Medulla oblongata (tissue), 1 donor: ENCODE data around the gene GPR141.
A peak's percentile ranks its signal among the peaks of the same experiment; 100 is the strongest.

Experiments
- DNase-seq: peaks from one replicate; pipeline ENCODE4 v3.0.0-alpha.2; 2015; ENCODE audit errors: extremely low spot score

Gene GPR141, protein sequence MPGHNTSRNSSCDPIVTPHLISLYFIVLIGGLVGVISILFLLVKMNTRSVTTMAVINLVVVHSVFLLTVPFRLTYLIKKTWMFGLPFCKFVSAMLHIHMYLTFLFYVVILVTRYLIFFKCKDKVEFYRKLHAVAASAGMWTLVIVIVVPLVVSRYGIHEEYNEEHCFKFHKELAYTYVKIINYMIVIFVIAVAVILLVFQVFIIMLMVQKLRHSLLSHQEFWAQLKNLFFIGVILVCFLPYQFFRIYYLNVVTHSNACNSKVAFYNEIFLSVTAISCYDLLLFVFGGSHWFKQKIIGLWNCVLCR

DNA sequence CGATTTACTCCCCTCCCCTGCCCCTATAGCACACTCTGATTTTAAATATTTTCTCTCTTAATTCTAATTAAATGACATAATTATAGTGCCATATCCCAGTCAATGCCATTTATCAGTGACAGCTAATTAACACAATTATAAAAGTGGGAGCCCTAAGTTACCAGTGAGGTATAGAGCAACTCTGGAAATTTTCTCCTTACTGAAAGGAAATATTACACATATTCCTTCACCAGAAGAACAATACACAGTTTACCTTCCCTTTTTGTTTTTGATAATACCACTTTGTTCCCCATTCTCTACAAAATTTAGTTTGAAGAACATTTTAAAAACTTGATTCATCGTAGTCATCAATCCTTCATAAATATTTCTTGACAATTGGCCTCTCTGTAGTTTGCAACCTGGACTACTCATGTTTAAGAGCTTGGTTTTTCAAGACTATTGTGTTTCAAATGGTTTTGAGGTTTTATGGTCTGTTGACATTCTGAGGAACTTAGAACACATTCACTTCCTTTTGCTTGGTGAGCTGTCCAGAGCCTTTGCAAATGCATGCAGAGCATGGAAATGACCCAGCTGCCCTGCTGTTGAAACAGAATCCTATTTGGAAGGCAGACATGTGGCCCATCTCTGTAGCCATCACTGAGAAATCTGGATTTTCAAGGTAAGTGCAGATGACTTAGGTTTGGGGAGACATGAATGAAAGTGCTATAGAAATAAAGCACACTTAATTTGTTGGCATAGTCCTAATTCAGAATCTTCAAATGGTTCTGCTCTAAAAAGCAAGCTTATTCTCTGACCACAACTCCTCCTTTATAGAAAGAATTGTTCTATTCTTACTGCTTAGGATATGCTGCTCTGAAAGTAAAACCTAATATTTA is at the start of gene GPR141:
GPR141 (plus strand) TSS at position 521 of the 875 bp plus-strand sequence. CDS start 56,628 bp downstream, outside the sequence.
- peak; percentile 76 for DNase-seq

DNA sequence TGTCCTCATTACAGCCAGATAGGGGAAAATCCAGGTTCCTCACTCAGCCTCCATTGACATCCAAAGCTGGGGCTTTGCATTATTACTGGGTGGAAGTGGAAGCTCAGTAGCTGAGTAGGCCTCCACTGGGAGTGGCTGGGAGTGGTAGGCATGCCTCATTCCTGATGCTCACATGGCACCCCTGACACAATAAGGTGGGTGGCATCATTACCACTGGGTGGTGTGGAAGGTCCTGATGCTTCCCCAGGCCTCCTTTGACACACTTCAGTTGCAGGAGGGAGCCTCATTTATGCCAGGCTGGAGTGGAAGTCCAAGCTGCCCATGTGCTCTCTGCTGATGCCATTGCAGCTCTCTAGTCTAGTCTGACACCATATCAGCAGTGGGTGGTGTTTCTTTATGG is 48.2 kb upstream of the GPR141 start:
- DNase-seq: no peak

DNA sequence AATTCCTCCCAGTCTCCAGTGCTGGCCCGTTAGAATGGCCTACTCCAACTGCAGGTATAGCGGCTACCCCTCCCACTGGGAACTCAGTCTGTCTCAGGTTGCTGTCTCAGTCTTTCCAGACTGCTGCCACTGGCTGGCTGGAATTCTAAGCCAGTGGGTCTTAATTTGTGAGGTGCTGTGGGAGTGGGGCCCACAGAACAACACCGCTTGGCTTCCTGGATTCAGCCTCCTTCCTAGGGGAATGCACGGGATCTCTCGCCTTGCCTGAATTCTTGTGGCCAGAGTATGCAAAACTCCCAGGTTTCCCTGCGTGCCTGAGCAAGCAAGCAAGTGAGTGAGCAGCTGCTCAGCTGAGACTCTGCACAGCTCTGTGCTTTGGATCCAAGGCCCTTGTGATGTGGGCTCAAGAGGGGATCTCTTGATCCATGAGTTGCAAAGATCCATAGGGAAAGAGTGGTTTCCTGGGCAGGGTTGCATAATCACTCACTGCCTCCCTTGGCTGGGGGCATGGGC is 41.5 kb upstream of the GPR141 start:
- no peak for DNase-seq

DNA sequence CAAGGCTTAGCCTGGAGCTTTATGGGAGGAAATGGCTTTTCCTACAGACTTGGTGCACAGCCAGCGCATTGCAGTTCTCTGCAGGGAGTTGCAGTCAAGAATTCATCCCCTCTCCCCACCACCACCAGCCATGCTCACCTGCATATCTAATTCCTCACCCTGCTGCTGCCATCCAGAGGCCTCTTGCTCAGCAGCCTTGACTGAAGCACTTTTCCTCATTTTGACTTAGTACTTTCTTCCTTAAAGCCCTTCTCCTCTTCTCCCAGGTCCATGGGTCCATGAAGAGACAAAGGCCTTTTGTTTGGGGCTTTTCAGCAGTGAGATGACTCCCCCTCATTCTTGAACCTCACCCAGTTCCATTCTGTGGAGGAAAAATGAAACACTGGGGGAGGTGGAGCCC is 39.7 kb upstream of the GPR141 start:
- peak; percentile 33 for DNase-seq

DNA sequence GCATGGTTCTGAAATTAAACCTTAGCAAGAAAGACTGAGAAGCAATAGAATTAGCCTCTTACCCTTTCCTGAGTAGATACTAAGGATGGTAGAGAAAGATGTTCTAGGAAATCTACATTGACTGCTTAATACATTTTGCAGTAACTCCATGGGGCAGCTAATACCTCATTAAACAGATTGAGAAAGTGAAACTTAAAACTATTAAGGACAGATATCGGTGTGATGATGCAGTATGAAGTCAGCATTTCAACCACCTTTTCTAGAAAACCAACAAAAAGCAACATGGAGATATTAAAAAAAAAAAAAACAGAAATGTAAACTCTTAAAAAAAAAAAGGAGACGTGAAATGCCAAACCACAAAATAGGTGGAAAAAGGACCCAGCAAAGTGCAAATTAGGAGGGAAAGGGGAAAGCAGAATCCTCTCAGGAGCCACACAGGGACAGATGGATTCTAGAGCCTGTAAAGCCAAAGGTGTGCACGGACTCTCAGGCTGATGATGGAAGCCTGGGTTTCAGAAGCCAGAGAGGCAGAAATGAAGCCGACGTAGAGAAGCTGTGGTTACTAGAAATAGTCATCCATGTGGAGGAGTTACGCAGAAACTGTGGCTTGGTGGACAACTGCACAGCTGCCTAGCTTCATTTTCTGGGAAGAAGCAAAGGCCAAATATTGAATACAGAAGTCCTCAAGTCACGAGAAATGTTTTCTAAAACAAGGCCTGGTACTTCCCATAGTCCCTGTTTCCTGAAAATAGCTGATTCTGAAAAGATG is 38.1 kb upstream of the GPR141 start:
- DNase-seq: peak; percentile 21

DNA sequence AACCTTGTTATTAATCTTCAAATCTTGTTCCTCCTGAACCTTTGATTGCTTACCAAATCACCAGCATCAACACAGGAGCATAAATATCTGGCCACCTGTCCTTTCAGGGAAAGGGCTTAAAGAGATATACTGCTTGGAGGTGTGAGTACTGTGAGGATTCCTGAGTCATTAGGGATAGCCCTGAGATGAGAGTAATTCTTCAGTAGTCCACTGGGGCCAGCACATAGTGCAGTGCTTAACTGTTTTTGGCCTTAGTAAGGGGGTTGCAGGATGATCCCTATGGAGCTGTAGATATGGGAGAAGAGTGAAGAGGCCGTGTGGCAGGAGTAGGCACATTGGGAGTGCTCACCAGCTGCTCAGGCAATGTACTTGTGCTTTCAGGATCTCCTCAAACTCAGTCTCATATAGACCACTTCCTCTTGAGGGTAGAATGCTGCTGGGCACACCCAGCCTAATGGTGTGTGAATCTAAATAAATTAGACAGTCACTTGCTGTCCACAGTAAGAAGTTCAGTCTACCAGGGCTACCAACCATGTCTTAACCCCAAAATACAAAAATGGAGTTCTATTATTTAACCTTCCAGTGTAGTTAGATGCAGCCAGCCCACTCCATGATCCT is 26.5 kb upstream of the GPR141 start:
- DNase-seq: no peak

DNA sequence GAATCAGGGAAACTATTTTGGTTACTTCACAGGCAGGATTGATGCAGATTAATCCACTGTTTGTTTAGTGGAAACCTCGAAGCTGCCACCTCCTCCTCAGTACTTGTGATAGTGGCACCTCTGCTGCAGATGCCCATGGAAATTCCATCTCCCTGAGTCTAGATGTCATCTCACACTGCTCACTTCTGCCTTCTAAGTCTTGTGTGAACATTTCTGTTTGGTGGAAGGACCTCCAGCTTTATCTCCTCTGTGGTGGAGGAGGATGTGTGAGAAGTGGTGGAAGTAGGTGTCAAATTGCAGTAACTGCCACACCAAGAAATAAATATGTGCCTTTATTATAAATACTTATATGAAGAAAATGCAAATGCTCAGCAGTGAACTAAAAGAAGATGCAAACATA is 25.8 kb upstream of the GPR141 start:
- no peak for DNase-seq

DNA sequence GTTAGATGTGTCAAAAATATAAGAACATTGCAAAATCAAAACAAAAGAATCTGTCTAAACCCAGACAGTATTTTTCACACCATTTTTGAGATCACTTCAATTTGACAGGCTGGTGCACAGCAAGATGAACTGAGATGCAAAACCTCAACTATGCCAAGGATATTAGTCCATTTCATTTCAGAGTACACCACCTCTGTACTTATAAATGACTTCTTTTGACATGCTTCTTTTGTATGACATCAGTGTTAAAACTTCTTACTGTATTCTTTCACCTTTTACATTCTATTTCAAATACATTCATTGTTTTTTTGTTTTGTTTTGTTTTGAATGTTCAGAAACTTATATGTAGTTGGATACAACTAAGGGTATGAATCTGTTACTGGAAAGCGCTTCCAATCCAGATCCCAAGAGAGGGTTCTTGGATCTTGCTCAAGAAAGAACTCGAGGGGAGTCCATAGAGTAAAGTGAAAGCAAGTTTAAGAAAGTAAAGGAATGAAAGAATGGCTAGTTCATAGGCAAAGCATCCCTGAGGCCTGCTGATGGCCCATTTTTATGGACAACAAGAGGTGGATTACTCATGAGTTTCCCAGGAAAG is 23.5 kb upstream of the GPR141 start:
- no peak for DNase-seq

DNA sequence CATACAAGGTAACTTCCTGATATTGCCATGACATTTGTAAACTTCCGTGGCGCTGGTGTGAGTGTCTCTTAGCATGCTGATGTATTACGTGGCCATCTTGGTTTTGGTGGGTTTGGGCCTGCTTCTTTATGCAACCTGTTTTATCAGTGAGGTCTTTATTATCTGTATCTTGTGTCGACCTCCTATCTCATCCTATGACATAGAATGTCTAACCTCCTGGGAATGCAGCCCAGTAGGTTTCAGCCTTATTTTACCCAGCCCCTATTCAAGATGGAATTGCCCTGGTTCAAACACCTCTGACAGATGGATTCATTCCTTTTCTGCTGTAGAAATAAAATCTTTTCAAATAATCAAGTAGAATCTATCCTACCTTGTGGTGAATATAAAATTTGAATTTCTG is 23.0 kb upstream of the GPR141 start:
- no peak for DNase-seq

DNA sequence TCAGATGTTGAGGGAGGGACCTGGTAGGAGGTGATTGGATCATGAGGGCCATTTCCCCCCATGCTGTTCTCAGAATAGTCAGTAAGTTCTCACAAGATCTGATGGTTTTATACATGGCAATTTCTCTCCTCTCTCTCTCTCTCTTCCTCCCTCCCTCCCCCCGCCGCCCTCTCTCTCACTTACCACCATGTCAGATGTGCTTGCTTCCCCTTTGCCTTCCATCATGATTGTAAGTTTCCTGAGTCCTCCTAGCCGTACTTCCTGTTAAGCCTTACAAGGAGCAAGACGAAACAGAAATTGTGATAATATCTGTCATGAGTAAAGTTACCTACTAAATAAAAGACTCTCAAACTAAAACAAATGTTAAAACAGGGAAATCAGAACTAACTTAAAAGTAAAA is 19.9 kb upstream of the GPR141 start:
- peak; percentile 15 for DNase-seq

DNA sequence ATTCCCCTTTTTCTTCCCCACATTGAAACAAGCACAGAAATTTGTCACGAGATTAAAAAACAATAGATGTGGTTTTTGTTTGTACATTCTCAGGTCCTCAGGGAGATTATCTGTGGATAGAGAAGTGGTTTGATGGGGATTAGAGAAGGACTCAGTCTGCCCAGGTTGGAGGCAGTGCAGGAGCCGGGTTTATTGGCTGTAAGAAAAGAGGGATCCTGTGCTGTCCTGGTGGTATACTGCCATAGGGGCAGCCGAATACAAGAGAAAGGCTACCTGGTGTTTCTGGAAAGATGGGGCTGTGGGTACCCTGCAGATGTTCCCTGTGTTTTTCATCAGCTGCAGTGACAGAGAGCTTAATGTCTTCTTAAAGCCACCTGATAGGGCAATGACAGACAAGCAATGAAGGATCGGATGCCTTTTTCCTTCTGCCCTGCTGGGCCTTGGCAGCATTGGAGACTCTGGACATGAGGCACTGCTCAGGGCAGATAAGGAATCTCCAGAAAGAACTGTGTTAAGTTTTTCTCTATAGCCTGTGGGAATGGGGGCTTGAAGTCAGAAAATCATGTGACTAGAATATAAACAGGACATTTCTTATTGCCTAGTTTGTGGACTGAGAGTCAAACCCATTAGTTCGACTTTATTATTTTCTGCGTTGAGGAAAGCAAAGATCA is 18.1 kb upstream of the GPR141 start:
- no peak for DNase-seq

DNA sequence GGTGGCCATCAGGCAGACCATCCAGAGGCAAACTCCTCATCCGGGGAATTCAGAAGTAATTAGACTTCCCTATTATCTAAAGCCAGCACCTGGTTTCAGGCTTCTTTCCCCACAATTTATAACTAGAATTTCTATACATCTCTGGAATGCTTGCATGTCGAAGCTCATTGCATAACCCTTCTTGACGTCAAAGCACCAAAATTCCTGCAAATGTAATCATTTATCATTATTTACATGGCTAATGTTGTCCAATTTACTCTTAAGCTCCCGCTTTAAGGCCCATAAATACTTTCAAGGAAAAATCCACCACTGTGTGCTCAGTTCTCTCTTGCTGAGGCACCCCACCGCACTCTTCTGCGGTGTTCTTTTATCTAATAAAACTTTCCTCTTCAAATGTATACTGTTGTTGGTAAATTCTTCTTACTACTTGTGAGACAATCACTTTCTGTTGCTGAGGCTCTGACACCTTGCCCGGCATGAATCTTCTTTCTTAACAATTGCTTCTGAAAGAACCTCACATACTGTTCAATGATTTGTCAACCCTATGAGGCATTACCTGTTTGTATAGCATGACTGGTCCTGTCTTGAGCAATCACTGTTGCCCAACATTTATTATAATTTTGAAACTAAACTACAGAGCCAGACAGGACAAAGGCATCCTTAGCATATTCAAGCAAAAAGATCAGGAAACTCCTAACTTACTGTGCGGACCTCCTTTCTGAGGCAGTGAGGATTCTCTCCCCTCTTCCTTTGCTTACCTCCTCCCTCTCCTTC is 17.4 kb upstream of the GPR141 start:
- DNase-seq: no peak

DNA sequence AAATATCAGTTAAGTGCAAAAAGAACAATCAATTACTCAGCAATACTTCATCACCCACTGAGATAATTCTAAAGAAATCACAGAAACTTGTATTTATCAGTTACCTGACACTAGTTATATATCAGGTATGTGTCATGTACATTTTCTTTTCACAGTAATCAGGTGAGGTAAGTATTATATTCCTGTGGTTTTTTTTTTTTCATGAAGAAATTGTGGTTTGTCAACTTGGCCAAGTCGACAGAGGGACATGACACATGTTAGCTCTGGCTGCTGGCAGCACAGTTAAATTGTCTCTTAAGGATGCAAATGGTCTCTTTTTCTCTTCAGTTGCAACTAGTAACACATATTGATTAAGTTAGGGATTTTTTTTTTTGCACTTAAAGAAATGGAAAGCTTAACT is 13.7 kb upstream of the GPR141 start:
- no peak for DNase-seq

DNA sequence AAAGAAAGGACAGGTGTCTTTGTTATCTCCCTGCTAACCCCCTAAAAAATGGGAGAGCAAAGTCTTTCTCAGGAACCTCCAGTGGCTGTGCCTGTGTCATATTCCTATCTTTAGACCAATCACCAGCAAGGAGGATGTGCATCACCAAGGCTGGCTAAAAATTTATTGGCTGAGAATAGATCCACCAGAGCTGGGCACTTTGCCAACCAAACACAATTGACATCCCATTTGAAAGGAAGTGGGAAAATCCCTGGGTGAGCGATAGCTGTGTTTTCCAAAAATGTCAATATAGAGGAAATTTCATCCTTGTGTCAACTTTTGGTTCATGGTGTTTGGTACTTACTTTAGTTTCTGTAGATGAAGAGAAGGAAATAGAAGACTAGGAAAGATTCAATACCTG is 13.1 kb upstream of the GPR141 start:
- no peak for DNase-seq

DNA sequence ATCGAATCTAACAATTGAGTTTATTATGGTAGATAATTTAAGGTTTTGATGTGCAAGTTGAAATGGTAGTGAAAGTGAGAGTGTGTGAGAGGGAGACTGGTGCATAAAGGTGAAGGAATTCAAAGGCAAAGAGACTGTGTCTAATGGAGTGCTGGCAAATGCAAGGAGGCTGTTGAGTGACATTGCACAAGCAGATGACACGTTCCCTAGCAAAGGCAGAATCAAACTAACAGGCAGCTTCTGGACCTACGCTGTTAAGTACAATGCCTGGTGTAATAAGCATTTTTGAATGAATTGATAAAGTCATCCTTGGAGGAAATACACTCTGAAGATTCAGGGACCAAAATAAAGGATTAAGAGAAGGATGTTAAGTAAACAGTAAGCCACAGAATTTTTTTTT is 11.7 kb upstream of the GPR141 start:
- no peak for DNase-seq

DNA sequence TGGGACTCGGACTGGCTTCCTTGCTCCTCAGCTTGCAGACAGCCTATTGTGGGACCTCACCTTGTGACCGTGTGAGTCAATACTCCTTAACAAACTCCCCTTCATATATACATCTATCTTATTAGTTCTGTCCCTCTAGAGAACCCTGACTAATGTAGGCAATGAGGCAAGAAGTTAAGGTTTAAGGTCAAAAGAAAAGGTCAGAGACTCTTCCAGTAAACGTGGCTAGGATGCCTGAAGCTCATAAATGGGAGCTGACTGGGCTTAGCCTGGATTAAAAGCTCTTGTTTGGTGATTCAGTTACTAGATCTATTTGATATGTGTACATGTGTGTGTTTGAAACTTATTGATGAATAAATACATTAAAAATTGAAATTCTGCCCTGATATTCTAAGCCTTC is 10.6 kb upstream of the GPR141 start:
- DNase-seq: no peak

DNA sequence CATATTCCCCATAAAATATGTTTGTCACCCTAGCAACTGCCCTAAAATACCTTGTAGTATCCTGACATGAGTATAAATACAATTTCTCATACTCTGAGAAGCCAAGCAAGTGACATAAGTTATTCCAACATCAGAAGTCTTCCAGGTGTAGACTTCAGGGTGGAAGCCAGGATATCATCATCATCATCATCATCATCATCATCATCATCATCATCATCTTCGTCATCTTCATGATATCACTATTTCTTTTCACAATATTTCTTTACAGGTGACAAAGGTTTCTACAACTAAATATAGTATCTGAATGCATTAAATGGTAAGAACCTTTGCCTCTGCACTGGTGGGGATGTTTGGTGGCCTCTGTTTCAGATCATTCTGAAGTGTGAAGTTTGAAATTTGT is 10.0 kb upstream of the GPR141 start:
- no peak for DNase-seq

DNA sequence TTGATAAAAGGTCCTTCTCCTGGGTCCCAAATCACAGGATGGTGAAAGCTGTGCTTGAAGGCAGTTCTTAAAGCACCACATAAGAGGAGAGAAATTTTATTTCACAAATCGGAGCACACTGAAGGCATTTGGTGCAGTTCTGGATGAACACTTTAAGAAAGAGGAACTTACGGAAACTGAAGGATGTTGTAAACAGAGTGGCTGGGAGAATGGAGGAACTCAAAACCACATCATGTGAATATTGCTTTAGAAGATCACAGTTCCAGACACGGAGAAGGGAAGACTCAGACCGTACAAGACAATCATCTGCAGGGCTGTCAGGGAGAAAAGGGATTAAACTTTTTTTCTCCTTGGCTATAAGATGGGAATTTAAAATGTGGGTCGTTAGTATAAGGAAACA is 9.0 kb upstream of the GPR141 start:
- DNase-seq: peak; percentile 79

DNA sequence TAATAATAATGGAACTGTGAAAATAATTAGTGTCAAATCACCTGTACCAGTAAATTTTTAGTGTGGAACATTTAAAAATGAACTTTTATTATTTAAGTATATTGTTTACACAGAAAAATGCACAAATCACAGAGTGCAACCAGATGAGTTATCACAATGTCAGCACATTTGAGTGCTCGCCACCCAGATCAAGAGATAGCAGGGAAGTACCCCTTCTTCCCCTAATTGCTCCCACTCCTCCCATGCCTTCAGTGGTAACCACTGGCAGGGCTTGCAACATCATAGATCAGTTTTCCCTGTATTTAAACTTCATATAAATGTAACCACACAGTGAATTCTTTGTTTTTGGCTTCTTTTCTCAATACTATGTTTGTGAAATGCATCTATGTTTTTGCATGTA is 7.8 kb upstream of the GPR141 start:
- no peak for DNase-seq

DNA sequence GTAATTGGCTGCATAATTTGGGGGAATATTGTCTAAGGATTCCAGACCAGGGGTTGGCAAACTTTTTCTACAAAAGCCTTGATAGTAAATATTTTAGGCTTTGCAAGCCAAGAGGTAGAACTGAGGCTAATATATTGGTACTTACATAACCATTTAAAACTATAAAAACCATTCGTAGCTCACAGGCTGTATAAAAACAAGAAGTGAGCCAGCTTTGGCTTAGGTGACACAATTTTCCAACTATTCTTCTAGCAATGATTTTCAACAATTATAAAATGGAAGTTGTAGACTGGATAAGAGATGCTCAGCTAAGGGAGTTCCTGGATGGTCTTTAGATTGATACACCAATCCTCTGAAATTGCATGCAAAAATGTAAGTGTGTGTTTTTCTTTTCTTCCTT is 1.4 kb downstream of the GPR141 start:
- no peak for DNase-seq
